GM12892 (cell line): ENCODE measurements around the gene HTRA3.

Experiments used
- POLR2A ChIP-seq: IDR thresholded peaks from 2 replicates; pipeline ENCODE4 v1.6.1; 2011; ENCODE audit warnings: low read depth, low read length, control low read depth
- POLR2AphosphoS5 ChIP-seq: IDR thresholded peaks from 2 replicates; pipeline ENCODE4 v1.6.1; 2011; ENCODE audit warnings: low read depth, low read length, control low read depth
- TAF1 ChIP-seq: IDR thresholded peaks from 2 replicates; pipeline ENCODE4 v1.6.1; 2011; ENCODE audit warnings: low read depth, mild to moderate bottlenecking, control low read depth, low read length, borderline replicate concordance

- TF ChIP-seq TAF1 (no peak), POLR2AphosphoS5 (no peak), POLR2A (no peak)
These were observed 10.8 kb downstream of the HTRA3 start for GRCh38 chr4:8280158-8280875.
